CD4-positive, alpha-beta T cell treated with Interleukin-10 for 1 hour (primary cell): ENCODE measurements around the gene FMN1.

ENCODE experiments used
- DNase-seq: peaks from one replicate; pipeline ENCODE4 v3.0.0-alpha.2; 2020

Gene FMN1

DNA sequence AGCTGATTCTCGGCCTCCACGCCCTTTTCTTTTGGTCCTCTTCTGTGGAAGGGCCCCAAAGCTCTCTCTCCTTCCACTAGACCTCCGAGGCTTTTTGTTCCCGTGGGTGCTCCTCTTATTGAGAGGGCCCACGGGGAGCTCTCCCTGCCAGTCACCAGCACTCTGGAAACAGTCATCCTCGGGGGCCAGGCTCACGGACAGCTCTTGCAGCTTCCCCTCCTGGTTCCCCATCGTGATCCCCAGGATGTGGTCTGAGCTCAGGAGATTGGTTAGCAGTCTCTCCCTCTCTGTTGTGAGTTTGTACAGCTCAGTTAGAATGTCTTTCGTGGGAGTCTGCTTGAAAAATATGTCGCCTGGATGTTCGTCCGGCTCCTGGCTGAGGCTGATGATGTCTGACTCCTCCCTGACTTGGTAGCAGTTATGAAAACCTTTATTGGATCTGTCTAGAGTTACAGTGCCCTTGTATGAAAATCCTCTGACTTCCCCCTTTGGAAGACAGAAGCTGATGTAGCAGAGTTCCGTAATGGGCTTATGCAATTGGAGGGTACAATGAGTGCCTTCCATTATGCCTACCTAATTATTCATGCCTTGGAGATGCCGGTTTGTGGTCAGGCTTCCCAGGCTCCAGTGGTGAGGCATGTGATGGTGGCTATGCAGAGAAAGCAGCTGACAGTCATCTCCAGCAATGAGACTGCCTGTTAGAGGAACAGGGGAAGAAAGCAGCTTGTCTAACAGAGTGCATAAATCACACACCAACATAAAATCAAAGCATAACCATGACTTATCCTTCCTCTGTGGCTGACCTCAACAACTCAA is 40.0 kb downstream of the FMN1 start:
- DNase-seq = peak; percentile 9

DNA sequence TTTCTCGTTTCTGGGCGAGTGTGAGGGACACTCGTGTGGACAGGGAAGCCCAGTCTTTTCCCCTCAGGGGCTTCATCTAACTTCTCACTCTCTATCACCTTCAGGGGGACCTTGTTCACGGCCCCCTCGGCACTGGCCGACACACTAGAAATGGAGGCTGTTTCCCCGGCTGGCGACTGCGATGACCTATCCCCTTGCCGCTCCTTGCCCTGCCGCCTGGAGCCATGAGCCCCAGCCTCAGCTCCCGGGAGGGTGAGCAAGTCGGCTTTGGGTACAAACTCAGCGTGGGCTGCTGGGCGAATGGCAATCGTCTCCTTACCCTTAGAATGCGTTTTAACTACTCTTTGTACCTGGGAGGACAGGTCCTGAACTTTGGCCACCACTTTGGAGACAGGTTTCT is 41.0 kb downstream of the FMN1 start:
- no peak for DNase-seq

DNA sequence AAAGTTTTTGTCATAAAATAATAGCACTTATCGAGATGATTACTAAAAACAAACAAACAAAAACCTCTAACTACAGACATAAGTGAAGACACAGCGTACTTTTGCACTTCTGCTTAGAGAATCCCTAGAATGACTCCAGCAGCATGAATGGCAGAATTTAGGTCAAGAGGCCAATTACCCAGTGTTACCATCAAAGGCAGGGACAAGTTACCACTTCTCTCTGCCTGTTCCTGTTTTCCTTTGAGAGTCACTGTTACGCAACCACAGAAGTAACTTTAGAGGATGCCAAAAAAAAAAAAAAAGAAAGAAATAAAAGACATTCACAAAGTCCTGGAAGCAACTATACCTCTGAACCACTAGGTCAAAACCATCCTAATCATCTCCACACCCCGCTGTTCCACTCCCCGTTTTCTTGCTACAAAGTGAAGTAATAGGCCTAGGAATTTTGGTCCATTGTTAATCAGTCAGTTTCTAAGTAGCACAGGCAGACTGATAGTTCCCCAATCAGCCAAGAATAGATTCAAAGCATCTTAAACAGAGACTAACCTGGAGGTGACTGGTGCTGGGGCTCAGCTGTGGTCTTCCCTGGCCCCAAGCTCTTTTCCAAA is 41.9 kb downstream of the FMN1 start:
- peak; percentile 15 for DNase-seq

DNA sequence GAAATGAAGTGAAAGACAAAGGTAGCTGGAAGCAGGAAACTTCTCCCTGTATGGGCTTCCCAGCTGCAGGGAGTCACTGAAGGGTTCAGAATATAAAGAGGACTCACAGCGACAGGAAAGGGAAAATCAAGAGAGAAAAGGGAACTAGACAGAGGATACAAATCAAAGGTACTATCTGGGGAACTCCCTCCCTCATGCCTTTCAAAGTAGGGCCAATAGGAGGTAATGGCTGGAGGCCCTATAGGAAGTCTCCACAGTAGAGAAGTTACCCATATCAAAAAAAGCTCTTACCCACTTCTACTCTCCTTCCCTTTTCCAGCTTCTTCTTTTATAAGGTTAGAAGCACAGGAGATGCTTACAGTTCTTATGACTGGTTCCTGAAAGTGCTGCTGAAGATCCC is 43.5 kb downstream of the FMN1 start:
- DNase-seq = no peak

DNA sequence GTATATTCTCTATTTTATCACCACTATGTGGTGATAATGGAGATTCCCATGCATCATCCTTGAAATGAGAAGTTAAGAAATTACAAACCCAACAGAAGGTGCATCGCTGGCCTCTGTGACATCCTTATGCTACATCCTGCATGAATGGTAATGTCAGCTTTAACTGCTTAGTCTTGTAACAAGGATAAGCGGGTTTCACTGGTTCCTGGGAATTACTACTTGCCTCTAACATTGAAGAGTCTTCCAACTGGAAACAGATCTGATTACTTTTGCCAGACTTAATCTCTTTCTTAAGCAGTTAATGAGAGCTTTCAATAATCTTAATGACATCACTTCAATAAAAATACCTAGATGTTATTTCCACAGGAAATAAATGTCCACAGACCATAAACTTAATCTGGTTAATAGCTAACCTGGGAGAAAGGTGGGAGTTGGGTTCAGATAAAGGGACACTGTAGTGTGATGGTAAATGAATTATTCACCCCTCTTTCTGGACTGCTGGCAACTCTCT is 44.0 kb downstream of the FMN1 start:
- DNase-seq = no peak

DNA sequence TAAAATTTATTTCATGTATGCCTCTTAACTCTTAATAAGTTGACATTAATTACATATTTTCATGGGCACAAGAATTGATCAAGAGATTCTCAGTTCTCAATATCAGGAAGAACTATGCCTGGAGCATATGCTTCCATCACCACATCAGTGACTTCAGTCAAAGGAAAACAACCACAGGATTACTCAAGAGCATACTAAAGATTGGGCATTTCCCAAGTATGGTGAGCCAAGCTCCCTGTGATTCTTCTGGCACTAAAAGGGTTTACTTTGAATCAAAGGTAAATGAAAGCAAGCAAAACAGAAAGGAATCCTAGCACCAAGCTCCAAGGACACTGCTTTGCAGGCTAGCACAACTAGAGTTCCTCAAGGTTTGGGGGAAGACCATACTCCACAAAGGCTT is 44.6 kb downstream of the FMN1 start:
- no peak for DNase-seq

DNA sequence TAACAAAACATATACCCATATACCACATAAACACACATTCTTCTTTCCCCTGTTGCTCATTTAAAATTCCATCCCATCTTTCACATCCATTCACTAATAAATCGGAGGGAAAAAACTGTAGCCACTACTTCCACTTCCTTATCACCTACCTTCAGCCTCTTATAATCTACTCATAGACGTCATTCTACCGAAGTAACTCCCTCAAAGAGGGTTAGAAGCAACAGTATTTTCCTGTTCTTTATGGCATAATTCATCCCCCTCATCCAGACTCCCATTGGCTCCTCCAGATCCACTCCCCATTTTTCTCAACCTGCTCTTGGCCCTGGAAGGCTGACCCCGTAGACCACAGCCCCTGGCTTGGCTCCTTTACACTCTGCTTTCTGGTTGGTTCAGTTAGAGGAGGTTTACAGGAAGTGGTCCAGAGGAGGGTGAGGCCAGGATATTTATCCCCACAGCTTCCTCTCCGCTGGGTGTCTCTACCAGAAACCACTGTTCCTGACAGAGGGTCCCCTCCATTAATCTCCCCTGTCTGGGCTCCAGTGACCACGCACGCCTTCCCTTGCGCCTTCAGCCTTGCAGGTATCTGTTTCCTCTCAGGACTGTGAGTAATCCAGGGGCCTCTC is 46.3 kb downstream of the FMN1 start:
- peak; percentile 8 for DNase-seq

DNA sequence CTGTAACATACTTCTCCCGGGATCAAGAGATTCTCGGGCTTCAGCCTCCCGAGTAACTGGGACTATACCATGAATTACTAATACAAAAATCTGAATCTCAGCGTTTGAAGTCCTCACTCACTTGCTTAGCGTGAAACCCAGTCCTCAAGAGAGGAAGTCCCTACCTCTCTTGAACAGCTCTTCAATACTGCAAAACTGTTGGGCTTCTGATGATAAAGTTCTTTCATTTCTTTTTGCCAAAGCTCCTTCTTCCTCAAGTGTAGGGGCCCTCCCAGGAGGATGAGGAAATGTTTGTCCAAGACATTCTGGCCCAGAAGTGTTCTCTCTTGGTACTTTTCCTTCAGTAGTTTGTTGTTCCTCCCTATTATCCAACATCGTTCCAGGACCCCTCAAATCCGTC is 48.5 kb downstream of the FMN1 start:
- no peak for DNase-seq

DNA sequence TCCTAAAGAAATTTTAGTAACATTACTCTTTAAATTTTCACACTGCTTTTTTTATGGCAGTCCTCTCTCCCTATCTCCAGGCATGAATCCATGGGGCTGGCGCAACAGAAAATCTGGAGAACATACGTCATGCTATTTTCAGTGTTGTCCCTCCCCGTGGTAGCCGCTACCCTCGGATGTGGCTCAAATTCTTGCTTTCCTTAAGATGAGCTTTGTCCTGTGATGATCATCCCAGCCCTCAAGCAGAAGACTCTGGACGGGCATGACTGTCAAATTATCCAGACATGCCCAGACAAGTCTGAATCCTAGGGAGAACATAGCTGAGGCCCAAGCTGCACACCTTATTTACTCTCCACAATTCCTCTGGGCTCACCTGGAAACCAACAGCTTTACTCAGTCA is 49.1 kb downstream of the FMN1 start:
- no peak for DNase-seq

DNA sequence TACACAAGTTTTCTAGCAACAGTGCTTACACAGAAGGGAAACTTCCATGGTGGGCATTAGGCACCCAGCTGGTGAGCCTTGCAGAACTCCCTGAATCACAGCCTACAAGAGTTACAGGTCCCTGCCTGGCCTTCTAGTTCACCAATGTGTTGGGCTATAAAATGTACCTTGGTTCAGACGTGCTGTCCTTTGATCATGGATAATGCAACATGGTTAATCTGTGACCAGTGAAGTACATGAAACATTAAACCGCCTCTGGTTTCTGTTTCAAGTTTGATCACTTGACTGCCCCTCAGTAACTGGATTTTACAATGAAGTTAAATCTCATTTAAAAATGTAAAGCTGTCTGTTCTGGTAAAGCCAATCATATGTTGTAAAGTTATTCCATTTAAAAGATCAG is 51.8 kb downstream of the FMN1 start:
- no peak for DNase-seq

DNA sequence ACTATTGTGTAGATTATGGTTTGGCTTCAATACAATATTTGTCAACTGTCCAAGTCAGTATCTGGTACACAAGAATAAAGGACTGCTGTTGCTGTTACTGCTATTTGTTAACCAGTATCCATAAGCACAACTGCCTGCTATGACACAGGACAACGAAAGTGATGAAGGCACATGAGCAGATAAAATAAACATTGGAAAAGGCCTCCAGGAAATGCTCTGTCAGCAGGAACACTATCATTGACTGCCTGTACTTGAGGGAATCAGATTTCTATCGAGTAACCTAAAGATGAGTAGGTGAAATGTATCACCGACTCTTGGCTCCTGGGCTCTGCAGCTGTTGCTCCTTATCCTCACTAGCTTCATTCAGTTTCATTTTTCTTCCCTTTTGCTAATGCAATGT is 56.5 kb downstream of the FMN1 start:
- DNase-seq = no peak

DNA sequence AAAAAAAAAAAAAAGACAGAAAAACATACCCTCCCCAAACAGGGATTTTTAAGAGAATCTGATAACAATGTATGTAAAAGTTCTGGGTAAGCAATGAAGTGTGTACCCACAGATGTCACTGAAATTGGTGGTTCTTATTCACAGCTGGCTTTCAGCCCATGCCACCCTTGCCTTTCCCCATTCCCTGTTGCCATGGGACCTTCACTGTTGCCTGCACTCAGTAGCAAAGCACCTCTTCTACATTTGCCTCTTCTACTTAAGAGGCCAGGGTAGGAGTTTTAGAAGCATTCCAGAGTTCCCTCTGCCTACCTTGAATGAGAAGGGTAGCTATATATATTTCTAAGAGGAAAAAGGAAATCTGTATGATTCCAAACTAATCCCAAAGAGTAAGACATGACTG is 57.4 kb downstream of the FMN1 start:
- no peak for DNase-seq

DNA sequence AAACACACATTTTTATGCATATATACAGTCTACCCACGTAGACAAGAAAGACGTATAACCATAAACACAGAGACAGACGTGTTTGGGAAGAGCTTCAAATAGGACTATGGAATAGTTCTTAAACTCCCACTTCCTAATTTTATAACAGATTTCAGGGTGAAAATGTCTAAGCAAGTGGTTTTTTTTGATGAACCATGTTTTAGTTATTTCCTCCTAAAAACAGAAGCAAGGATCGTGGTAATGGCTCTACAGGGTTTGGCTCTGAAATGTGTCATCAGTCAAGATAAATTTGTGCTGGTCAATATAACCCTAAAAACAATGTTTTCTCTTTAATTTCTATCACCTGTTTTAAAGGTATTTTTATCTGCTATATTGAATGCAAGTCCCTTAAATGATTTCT is 58.2 kb downstream of the FMN1 start:
- no peak for DNase-seq

DNA sequence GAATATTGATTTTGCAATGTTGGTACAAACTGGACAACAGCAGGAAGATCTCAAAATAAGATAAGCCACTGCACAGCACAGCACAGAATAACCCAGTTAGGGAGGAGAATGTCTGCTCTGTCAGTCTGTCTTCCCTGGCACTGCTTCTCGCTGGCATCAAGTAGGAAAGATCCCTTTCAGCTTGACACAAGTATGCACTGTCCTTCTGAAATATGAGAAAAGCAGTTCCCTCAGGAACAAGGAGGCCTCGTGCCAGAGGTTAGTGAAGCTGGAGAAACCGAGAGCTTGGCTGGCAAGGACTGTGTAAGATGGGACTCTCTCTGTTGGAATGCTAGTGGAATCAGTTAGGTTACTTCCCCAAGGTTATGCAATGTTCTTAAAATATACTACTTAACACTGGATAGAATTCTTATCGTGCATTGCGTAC is 59.1 kb downstream of the FMN1 start:
- no peak for DNase-seq

DNA sequence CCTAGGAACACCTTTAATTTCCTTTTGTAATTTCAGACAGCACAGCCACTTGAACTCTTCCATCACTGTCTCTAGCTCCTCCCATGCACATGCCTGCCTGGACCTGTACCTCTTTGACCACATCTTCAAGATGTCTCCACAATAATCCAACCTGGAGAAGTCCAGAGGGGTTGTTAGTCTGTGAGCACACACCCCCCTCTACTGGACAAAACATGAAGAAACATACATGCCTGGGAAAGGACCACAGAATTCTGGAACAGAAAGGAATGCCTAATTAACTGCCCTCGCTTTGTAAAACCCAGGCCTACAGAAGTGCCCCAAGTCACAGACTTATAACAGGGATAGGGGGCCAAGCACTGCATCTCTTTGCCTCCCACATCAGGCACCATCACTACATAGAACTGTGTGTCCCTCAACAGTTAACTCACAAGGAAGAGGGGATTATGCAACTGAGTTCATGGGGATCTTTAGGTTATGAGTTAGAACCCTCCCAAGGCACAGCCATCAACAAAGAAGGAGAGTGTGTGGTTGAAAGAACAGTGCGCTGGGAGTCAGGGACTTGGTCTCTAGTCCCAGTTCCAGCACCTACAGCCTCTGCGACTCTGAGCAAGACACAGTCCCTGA is 61.7 kb downstream of the FMN1 start:
- peak; percentile 21 for DNase-seq

DNA sequence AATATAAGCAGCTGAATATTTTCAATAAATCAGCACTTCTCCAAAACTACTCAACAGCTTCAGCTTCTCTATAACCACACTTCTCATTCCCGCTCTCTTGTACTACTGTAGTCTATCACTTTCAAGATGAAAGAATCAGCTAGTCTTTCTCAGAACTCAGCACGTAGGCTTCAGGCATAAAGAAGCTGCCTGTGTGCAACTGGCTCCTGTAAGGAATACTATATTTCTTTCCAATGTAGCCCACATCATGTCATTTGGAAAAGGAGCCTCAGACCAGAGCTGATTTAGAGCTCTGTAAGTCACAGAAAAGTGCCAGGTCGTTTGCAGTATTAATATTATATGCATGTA is 62.3 kb downstream of the FMN1 start:
- DNase-seq = no peak

DNA sequence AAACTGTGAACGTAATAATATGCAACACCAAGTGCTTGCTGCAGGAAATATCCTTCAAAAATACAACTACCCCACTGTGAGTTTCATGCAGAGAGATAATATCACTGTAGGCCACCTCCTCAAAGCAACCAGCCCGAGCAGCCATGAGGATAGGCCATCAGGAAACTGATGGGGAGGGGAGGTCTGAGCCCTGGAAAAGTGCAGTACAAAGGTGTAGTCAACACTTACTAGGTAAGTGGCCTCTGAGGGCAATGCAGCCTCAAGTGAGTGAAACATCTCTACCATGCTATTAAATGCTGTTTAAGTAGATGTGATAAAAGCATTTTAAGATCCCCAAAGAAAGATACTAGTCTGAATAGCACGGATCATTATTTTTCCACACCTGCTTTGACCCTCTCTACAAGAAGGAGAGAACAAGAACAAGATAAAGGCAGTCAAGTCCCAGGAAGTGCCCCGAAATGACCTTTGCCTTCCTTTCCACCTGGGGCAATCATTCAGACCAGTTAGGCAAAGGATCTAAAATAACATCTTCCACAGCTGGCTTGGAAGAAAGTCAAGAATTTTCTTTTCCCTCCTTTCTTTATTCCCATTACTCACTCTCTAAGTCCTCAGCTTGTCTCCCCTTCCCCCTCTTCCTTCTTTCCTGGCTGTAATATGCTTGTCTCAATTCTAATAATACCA is 62.8 kb downstream of the FMN1 start:
- no peak for DNase-seq

DNA sequence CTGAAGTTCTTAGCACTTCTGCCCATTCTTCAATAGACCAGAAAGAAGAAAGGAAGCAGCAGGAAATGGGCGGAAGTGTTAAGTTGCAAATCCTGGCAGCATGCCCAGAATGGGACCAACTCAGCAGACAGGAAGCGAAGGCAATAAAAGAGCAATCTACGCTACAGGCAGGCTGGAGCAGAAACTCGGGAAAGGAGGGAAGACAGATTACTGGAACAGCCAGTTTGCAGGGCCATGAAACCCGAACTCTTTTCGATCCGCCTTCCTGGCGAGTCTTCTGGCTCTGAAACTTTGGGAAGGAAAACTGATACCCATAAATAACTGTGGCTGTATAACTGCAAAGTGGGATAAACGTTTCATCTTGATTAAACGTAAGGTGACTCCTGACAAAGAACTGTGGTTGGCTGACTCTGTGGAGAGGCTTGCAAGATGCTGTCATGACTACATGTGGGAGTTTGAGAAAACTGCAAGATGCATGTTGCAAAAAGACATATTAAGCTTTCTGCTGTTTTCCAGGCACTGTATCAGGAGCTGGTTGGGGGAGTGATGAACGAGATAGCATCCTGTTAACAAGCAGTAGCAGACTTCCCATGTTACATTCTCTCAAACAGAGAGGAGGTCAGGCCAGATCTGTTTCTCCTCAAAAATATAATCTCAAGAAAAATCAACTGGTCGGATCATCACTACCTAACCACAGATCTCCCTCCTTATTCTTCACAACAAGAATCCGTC is 67.8 kb downstream of the FMN1 start:
- peak; percentile 65 for DNase-seq

DNA sequence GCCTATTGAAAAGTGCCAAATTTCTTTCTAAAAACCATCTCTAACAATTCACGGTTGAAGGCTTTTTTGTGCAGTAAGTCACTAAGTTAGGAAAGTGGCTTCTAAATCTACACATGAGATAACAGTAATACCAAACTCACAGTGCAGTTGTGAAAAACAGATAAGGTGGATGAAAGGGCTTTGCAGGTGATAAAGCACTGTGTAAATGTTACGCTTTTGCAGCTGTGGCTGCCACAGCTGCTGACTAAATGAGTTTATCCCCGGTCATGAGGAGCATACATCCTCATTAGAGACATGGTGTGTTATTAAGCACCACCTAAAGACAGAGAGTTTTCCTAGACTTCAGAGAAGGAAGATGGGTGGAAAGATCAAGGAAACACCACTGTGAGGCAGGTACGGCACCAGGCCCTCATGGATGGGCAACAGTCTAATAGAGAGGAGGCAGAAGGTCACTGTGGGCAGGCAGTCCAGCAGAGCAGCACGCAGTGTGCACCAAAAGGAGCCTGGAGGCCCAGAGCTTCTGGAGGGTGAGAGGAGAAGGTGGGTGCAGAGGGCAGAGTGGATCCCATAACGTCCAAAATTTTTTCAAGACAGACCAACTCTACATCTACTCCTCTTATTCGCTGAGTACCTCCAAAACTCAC is 68.5 kb downstream of the FMN1 start:
- no peak for DNase-seq

DNA sequence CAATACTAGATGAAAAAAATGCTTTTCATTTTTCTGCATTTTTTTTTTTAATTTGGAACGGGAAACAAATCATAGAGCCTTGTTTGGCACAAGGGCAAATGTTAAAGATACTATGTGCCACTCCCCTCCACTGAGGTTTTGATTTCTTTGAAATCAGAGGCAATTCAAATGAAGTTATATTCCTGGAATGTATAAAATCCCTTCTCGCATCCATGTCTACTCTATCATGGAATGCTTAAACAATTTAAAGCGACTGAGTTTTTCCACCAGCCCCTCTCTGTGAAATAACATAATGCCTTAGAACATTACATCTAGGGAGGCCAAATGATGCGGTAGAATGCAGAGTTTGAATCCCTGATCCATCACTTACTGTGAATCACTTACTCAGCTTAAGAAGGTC is 69.7 kb downstream of the FMN1 start:
- no peak for DNase-seq

DNA sequence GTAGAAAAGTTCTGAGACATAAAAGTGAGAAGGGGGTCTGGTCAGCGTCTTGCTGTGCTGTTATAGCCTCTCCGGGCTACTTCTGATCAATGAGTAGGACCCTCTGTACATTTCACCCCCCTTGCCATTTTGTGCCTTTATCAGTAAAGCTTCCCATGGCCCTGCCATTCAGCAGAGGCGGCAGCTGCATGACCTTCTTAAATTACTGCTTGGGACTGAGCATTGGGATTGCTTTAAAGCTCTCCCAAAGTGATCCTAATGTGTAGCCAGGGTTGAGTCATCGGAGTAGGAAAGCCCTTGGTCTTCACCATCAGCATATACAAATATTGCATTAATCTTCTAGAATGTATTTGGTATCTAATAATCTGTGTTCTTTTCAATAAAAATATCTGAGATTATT is 70.2 kb downstream of the FMN1 start:
- no peak for DNase-seq

DNA sequence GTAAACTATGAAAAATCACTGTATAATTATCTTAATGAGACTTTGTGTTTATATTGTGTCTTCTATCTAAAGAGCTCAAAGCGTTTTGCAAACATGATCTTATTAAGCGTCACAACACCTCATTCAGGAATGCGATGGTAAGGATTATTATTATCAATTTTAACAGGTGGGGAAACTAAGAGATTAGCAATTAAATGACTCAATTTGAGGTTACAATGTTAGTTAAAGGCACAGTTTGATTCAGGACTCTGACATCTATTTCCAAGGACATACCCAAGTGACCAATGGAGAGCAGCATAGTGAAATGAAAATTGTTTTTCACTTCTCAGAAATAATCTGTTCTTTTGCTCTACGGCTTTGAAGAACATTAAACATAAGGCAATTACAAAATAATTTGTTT is 74.6 kb downstream of the FMN1 start:
- DNase-seq = no peak
